HFFc6 (cell line): ENCODE results near the gene VSTM2B. TPM values are rescaled to one million over a fixed set of nuclear protein-coding genes. Genes with fewer than 3 reads are reported as not detected.
A peak's percentile ranks its signal among the peaks of the same experiment; 100 is the strongest.

ENCODE experiments used
- DNase-seq: peaks from one replicate; pipeline ENCODE4 v3.0.0-alpha.2; 2018
- H3K27ac Mint-ChIP-seq: 2 replicates; pipeline ENCODE4 v1.8.0; 2020; ENCODE audit warnings: mild to moderate bottlenecking, mixed read lengths
- H3K27me3 Mint-ChIP-seq: 2 replicates; pipeline ENCODE4 v1.8.0; 2021; ENCODE audit warnings: mild to moderate bottlenecking, moderate library complexity, mixed read lengths; ENCODE audit not compliant: insufficient read depth
- H3K36me3 Mint-ChIP-seq: 2 replicates; pipeline ENCODE4 v1.8.0; 2021; ENCODE audit warnings: low read depth, mixed read lengths
- H3K4me1 Mint-ChIP-seq: 2 replicates; pipeline ENCODE4 v1.8.0; 2020; ENCODE audit warnings: low read depth, mixed read lengths
- H3K4me3 Mint-ChIP-seq: 2 replicates; pipeline ENCODE4 v1.8.0; 2020; ENCODE audit warnings: mild to moderate bottlenecking, moderate library complexity, mixed read lengths
- H3K9me3 Mint-ChIP-seq: 2 replicates; pipeline ENCODE4 v1.8.0; 2020; ENCODE audit warnings: mild to moderate bottlenecking, mixed read lengths
- CTCF ChIP-seq: fragments of 200-600 bp; sonication (generic); IDR thresholded peaks from 2 replicates; pipeline ENCODE4 v1.5.0; 2021; ENCODE audit warnings: antibody characterized with exemption, mild to moderate bottlenecking
- total RNA-seq, 6 experiments: library from RNA; stranded (reverse); fragmentation: NEBNext Ultra II Directional; extraction: Animal tissue kit (Norgen Biotek cat#: 25700); gene quantifications; 2 replicates in 1 of 6; 3 replicates in 5 of 6; pipeline ENCODE4 v1.2.3, GENCODE V29; 2021

Gene VSTM2B
- total RNA-seq, 6 experiments from 2014 or later = not detected

GRCh38 chr19:29590278-29590677 is 64.5 kb downstream of the VSTM2B start:
- Mint-ChIP-seq H3K27me3 (peaks cover 29% of the 10 kb centered on the region), H3K9me3 (no peaks in the 10 kb centered on the region)
- no peak for TF ChIP-seq CTCF

GRCh38 chr19:29591670-29592069 is 65.9 kb downstream of the VSTM2B start:
- Mint-ChIP-seq H3K4me1 (peaks cover 13% of the 10 kb centered on the region), H3K27me3 (peaks cover 31% of the 10 kb centered on the region), H3K36me3 (no peaks in the 10 kb centered on the region), H3K9me3 (no peaks in the 10 kb centered on the region), H3K4me3 (no peak overlapping the region), H3K27ac (no peak overlapping the region)
- no peak for DNase-seq
- TF ChIP-seq CTCF = no peak

More at GRCh38 chr19:29590278-29590677, 64.5 kb downstream of the VSTM2B start:
- Mint-ChIP-seq H3K4me3 (no peak overlapping the region), H3K27ac (no peak overlapping the region), H3K36me3 (no peaks in the 10 kb centered on the region), H3K4me1 (peaks cover 23% of the 10 kb centered on the region)
- no peak for DNase-seq

GRCh38 chr19:29593869-29594268 is 68.1 kb downstream of the VSTM2B start:
- Mint-ChIP-seq H3K27me3 (peaks cover 39% of the 10 kb centered on the region), H3K9me3 (no peaks in the 10 kb centered on the region), H3K4me3 (no peak overlapping the region), H3K4me1 (no peaks in the 10 kb centered on the region), H3K27ac (no peak overlapping the region), H3K36me3 (no peaks in the 10 kb centered on the region)
- DNase-seq = no peak
- no peak for TF ChIP-seq CTCF

GRCh38 chr19:29596080-29596727 is 70.4 kb downstream of the VSTM2B start:
- no peak for DNase-seq
- H3K27me3 Mint-ChIP-seq = peaks cover 43% of the 10 kb centered on the region
- H3K4me3 Mint-ChIP-seq = no peak overlapping the region
- H3K27ac Mint-ChIP-seq = no peak overlapping the region
- H3K9me3 Mint-ChIP-seq = no peaks in the 10 kb centered on the region
- TF ChIP-seq CTCF = no peak
- no peaks in the 10 kb centered on the region for H3K36me3 Mint-ChIP-seq
- H3K4me1 Mint-ChIP-seq = no peaks in the 10 kb centered on the region

- peak; percentile 64; the same call in 1 of the 2 replicates for TF ChIP-seq CTCF
- H3K27ac Mint-ChIP-seq = no peak overlapping the region
- DNase-seq = peak; percentile 24
- no peaks in the 10 kb centered on the region for H3K9me3 Mint-ChIP-seq
- peaks cover 39% of the 10 kb centered on the region for H3K27me3 Mint-ChIP-seq
- no peaks in the 10 kb centered on the region for H3K4me1 Mint-ChIP-seq
- H3K36me3 Mint-ChIP-seq = no peaks in the 10 kb centered on the region
- no peak overlapping the region for H3K4me3 Mint-ChIP-seq
These were observed 71.2 kb downstream of the VSTM2B start for GRCh38 chr19:29596885-29597525.
